ENCODE results near the gene LSMEM2.
A peak's percentile ranks its signal among the peaks of the same experiment; 100 is the strongest.
"Not testable (repeated sequence)": the region's sequence is repeated elsewhere in the genome, so short reads cannot be mapped to it uniquely, and the experiment has no call there.

The LSMEM2 gene

GRCh38 chr3:50270422-50271224 is 8.3 kb upstream of the LSMEM2 start:
- in situ Hi-C loops (cut with HindIII; ENCODE audit: low pct_unique_long_range_greater_than_20kb, low sequenced_read_pairs): no loop called here
- TF ChIP-seq JUND (IDR thresholded peaks at IDR 0.05; ENCODE audit: low read depth): no peak
- no peak for DNase-seq (ENCODE audit: low read depth in 1 of 2, low spot score in 1 of 2)

GRCh38 chr3:50271314-50271936 is 7.5 kb upstream of the LSMEM2 start:
- in situ Hi-C loops (cut with HindIII; ENCODE audit: low pct_unique_long_range_greater_than_20kb, low sequenced_read_pairs): no loop called here
- no peak for TF ChIP-seq JUND (IDR thresholded peaks at IDR 0.05; ENCODE audit: low read depth)
- DNase-seq (ENCODE audit: low read depth in 1 of 2, low spot score in 1 of 2): peak in 1 of 2 experiments; percentile 35

- in situ Hi-C loops (cut with HindIII; ENCODE audit: low pct_unique_long_range_greater_than_20kb, low sequenced_read_pairs); DNase-seq (ENCODE audit: low read depth in 1 of 2, low spot score in 1 of 2): not testable (repeated sequence)
Measured at GRCh38 chr3:50272538-50272910, 6.4 kb upstream of the LSMEM2 start.

DNA sequence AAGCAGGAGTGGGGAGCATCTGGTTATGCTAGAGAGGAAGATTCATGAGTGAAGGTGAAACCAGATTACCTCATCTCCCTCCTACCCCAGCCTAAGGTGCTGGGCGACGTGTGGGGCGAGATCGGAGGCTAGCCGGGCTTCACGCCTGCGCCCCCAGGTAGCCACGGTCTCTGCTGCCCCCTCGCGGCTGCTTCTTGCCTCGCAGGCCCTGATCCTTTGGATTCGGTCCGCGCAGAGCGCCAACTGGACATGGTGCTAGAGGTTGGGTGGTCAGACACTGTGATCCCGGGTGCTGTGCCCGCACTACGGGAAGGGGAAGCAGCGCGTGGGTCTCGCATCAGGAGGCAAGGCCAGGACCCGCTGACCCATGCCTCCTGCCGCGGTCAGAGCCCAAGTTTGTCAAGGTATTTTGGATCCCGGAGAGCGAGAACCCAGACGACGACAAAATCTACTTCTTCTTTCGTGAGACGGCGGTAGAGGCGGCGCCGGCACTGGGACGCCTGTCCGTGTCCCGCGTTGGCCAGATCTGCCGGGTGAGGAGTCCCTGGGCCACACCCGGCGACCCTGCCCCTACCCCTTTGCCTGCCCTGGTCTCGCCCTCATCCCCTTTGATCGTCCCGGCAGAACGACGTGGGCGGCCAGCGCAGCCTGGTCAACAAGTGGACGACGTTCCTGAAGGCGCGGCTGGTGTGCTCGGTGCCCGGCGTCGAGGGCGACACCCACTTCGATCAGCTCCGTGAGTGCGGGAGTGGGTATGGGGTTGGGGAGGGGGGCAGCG is 5.8 kb upstream of the LSMEM2 start:
- no peak for TF ChIP-seq JUND (IDR thresholded peaks at IDR 0.05; ENCODE audit: low read depth)
- in situ Hi-C loops (cut with HindIII; ENCODE audit: low pct_unique_long_range_greater_than_20kb, low sequenced_read_pairs): no loop called here
- DNase-seq (ENCODE audit: low read depth in 1 of 2, low spot score in 1 of 2): peak; percentile 83 to 93

- no peak for TF ChIP-seq JUND (IDR thresholded peaks at IDR 0.05; ENCODE audit: low read depth)
- DNase-seq (ENCODE audit: low read depth in 1 of 2, low spot score in 1 of 2): no peak
- in situ Hi-C loops (cut with HindIII; ENCODE audit: low pct_unique_long_range_greater_than_20kb, low sequenced_read_pairs): no loop called here
Measured at GRCh38 chr3:50273689-50274065, 5.2 kb upstream of the LSMEM2 start.

- in situ Hi-C loops (cut with HindIII; ENCODE audit: low pct_unique_long_range_greater_than_20kb, low sequenced_read_pairs): no loop called here
- DNase-seq (ENCODE audit: low read depth in 1 of 2, low spot score in 1 of 2): peak in 1 of 2 experiments; percentile 78
- TF ChIP-seq JUND (IDR thresholded peaks at IDR 0.05; ENCODE audit: low read depth): no peak
Measured at GRCh38 chr3:50274371-50275104, 4.3 kb upstream of the LSMEM2 start.

- TF ChIP-seq JUND (IDR thresholded peaks at IDR 0.05; ENCODE audit: low read depth): no peak
- in situ Hi-C loops (cut with HindIII; ENCODE audit: low pct_unique_long_range_greater_than_20kb, low sequenced_read_pairs): no loop called here
- no peak for DNase-seq (ENCODE audit: low read depth in 1 of 2, low spot score in 1 of 2)
Measured at GRCh38 chr3:50275141-50275995, 3.5 kb upstream of the LSMEM2 start.

DNA sequence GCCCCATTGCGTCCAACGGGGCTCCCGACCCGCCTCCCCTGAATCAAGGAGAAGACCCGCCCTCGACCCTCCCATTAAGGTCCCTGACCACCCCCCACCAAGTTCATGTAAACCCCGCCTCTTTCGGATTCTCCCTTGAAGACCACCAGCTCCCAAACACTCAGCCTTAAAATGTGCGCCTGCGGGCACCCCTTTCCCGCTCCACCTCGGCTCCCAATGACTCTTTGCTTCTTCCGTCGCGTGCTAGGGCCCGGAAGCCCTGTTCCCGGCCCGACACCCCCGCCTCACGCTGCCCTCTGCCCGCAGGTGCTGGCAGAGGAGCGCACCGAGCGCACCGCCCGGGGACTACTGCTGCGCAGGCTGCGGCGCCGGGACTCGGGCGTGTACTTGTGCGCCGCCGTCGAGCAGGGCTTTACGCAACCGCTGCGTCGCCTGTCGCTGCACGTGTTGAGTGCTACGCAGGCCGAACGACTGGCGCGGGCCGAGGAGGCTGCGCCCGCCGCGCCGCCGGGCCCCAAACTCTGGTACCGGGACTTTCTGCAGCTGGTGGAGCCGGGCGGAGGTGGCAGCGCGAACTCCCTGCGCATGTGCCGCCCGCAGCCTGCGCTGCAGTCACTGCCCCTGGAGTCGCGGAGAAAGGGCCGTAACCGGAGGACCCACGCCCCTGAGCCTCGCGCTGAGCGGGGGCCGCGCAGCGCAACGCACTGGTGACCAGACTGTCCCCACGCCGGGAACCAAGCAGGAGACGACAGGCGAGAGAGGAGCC is 2.7 kb upstream of the LSMEM2 start:
- TF ChIP-seq JUND (IDR thresholded peaks at IDR 0.05; ENCODE audit: low read depth): no peak
- in situ Hi-C loops (cut with HindIII; ENCODE audit: low pct_unique_long_range_greater_than_20kb, low sequenced_read_pairs): no loop called here
- DNase-seq (ENCODE audit: low read depth in 1 of 2, low spot score in 1 of 2): no peak

DNA sequence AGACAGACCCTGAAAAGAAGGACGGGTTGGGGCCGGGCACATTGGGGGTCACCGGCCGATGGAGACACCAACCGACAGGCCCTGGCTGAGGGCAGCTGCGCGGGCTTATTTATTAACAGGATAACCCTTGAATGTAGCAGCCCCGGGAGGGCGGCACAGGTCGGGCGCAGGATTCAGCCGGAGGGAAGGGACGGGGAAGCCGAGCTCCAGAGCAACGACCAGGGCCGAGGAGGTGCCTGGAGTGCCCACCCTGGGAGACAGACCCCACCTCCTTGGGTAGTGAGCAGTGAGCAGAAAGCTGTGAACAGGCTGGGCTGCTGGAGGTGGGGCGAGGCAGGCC is 2.2 kb upstream of the LSMEM2 start:
- in situ Hi-C loops (cut with HindIII; ENCODE audit: low pct_unique_long_range_greater_than_20kb, low sequenced_read_pairs): no loop called here
- TF ChIP-seq JUND (IDR thresholded peaks at IDR 0.05; ENCODE audit: low read depth): no peak
- DNase-seq (ENCODE audit: low read depth in 1 of 2, low spot score in 1 of 2): no peak

DNA sequence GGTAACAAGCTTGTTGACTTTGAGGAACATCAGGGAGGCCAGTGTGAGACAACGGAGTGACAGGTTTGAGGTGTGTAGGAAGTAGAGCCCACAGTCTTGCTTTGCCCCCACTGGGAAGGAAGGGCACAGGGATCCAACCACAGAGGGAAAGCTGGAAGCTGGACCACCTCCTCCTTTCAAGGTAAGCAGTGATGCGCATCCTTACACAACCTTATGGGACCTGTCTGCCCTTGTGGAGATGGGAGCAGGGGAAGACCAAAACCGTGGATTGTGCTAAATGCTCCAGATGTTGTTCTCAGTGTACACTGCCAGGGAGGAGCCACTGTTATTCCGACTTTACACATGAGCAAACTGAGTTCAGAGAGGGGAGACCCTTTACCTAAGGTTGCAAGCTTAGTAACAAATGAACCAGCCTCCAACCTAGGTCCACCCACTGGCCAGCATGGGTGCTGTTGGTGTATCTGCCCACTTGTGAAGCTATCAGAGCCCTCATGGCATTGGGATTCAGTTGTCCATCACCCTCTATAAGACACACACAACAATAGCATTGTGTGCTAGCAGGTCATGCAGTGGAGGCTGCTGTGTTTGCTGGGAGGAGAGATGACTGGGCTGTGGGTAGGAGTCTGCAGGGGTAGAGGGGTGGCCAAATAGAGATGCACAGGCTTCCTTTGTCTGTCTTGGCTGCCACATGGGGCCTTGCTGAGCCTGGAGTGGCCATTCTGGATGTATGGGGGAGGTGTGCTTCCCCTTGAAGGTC is 586 bp upstream of the LSMEM2 start:
- no peak for DNase-seq (ENCODE audit: low read depth in 1 of 2, low spot score in 1 of 2)
- TF ChIP-seq JUND (IDR thresholded peaks at IDR 0.05; ENCODE audit: low read depth): no peak
- in situ Hi-C loops (cut with HindIII; ENCODE audit: low pct_unique_long_range_greater_than_20kb, low sequenced_read_pairs): no loop called here

Data from T47D (cell line).